Globus pallidus (tissue), 1 donor: ENCODE data around the gene CPT1A.

ENCODE experiments used
- DNase-seq: peaks from one replicate; pipeline ENCODE4 v3.0.0-alpha.2; 2015; ENCODE audit warnings: low spot score

Gene CPT1A

GRCh38 chr11:68831124-68831523 lies 10.6 kb downstream of the CPT1A start:
- no peak for DNase-seq

GRCh38 chr11:68829581-68829980 lies 12.1 kb downstream of the CPT1A start:
- DNase-seq: no peak

DNA sequence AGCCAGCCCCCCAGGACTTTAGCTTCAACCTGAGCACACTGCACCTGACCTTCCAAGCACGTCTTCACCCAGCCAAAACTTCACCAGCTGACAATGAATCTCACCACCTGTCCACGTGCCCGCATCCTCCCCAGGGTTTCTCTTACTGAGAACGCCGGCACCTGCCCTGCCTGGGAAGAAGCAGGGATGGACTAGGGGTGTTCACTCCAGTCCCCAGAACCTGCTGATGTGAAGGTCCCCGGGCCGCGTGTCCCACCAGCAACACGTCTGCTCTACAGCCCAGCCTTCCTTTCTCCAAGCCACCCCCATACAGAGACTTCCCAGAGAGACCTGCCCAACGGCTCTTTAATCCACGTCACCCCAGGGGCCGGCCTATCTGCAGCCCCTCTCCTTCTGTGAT lies 12.8 kb downstream of the CPT1A start:
- DNase-seq: no peak

DNA sequence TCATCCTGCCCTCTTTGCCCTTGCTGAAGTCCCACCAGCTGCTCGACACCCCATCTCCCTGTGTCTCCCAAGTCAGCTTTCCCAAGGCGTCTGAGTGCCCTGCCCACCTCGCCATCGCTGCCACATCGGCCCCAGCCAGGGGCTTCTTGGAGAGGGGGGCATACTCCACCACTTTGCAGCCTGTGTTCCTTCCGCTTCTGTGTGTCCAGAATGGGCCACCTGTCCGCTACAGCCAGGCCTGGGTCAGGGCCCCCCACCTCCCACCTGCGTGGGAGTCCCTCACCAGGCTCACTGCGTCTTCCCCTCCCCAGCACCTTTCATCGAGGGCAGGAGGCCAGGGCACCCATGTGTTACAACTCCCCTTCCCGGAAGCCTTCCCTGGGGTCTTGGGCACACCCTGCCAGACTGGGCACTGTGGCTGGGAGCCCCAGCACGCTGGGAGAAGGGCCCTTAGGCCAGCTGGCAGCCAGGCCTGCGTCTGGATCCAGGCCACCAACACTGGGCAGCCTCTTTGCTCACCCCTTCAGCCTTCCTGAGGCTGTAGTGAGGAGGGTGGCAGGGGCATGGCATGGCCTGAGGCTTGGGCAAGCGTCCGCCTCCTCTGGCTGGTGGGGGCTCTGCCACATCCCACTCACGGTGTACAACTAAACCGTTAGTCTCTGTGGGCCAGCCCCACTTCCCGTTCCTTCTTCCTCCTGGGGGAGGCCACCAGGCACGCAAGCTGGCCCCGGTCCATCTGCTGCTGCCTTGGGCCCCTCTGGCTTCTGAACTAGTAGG lies 13.4 kb downstream of the CPT1A start:
- DNase-seq: no peak

DNA sequence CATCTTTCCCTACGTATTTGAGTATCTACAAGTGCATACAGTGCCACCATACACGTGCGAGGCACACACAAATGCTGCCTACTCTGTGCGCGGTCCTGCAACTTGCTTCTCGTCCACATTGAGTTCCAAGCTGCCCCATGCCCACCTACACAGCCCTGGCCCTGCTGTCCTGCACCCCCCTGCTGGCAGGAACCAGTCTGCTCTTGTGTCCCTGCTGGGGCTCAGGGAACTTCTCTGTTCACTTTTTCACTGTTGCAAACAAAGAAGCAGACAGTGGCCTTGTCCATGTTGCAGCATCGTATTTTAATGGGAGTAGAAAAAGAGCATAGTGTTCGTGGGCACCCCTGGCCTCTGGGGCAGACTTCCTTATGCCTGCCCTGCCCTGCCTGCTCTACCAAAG lies 14.0 kb downstream of the CPT1A start:
- no peak for DNase-seq

GRCh38 chr11:68826726-68827125 lies 15.0 kb downstream of the CPT1A start:
- no peak for DNase-seq

DNA sequence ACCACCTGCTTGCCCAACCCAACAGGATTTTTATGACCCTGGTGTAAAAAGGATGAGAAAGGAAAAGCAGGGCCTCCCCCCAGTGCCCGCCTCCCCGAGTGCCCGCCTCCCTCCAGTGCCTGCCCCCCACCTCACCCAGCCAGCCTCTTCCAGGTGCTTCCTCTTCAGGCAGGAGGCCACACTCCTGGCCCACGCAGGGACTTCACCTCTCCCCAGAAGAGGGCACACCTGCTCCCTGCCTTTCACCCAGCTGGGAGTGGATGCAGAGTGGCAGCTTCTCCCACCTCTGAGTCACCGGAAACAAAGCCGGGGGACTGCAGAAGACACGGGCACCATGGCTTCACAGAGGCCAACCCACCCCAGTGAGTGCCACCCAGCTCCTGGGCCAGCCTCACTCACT lies 16.1 kb downstream of the CPT1A start:
- no peak for DNase-seq

GRCh38 chr11:68822546-68822945 lies 19.2 kb downstream of the CPT1A start:
- no peak for DNase-seq

- DNase-seq: no peak
These were observed 20.0 kb downstream of the CPT1A start for GRCh38 chr11:68821670-68822069.

DNA sequence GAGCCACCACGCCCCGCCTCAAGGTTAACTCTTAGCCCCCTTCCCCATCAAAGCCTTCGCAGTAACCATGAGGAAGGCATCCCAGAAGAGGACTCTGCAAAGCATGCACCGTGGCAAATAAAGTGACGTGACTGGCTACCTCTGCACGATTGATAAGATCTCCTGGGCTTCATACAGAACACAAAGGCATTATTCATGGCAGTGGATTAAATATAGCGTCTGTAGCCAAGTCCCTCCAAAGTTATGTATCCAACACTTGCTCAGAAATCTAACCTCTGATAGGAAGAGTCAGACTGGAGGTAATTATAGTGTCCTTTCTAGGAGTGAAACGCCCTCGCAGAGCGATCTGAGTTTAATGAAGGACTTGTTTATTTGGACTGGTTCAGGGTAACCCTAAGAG lies 22.4 kb downstream of the CPT1A start:
- no peak for DNase-seq

DNA sequence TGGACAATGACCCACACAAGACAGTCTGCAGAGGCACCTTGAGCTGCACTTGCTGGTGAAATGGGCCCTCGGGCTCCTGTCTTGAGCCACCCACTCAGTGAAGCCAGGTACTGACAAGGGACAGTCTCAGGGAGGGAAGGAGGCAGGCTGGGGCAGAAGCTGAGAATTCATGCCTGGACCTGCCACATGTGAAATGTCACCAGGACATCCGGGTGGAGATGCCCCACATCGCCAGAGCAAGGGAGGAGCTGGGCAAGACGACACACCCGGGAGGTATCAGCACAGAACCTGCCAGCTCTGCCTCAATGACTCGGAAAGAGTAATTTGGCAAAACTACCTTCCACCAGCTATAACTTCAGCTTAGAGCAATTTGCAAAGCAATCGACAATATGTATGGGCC lies 23.5 kb downstream of the CPT1A start:
- DNase-seq: no peak

- DNase-seq: no peak
These were observed 24.2 kb downstream of the CPT1A start for GRCh38 chr11:68817554-68817953.

DNA sequence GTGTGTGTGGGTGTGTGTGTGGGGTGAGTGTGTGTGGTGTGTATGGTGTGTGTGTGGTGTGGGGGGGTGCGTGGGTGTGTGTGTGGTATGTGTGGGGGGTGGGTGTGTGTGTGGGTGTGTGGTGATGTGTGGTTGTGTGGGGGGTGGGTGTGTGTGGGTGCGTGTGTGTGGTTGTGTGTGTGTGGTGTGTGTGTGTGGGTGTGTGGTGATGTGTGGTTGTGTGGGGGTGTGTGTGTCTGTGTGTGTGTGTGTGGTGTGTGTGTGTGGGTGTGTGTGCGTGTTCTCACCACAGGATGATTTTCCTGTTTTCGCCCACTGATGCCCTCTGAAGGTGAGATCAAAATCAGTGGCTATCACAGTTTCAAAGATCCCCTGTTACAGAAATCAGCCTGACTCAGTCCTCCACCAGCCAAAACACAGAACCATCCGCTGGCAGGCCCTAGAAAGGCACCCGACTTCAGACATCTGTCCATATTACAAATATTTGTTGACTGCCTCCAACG lies 24.7 kb downstream of the CPT1A start:
- no peak for DNase-seq

DNA sequence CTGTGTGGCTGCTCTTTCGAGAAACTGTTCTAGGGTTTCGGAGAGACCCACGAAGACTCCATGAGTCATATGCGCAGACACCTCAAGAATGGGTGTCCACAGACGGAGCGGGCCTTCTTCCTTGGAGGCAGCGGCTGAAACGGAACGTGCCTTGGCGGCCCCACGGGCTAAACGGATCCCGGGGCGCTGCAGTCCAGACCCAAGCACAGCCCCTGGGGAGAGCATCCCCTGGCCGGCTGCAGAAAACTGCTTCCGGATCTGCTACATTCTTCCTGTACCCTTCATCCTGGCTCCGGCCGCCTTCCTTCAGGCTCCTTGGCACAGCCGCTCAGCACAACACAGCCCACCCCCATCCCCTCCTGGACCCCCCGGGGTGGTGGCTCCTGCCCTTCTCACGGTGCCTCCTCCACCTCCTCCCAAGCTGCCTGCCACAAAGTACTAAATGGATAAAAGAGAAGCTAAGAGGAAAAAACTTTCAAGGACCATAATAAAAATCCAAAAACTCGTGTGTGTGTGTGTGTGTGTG lies 25.4 kb downstream of the CPT1A start:
- DNase-seq: no peak

GRCh38 chr11:68813773-68814172 lies 27.9 kb downstream of the CPT1A start:
- DNase-seq: no peak

- no peak for DNase-seq
These were observed 29.2 kb downstream of the CPT1A start for GRCh38 chr11:68812526-68812925.

- no peak for DNase-seq
These were observed 31.6 kb downstream of the CPT1A start for GRCh38 chr11:68810164-68810563.

DNA sequence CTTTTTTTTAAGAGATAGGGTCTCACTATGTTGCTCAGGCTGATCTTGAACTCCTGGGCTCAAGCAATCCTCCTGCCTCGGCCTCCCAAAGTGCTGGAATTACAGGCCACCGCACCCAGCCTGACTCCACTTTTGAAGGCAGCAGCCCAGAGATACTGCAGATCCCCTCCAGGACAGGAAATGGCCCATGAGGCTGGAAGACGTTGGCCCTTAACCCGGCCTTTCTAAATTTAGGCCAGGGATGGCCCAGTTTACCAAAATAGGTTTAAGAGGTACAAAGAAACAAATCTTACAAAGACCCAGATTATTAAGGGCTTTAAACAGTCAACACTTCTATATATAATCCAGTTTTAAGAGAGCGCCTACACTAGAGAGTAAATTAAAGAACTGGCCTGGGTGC lies 32.2 kb downstream of the CPT1A start:
- DNase-seq: no peak

DNA sequence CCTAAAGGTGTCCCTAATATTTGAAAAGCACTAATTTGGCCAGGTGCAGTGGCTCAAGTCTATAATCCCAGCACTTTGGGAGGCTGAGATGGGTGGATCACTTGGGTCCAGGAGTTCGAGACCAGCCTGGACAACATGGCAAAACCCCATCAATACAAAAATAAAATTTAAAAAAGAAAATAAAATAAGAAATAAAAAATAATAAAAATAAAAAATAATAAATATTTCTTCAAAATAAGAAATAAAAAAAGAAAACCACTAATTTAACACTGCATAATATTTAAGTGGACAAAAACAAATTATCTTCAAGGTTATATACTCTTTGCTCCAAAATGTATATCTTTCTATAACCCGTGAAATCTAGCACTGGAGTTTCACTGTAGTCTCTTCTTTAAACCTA lies 32.9 kb downstream of the CPT1A start:
- no peak for DNase-seq

DNA sequence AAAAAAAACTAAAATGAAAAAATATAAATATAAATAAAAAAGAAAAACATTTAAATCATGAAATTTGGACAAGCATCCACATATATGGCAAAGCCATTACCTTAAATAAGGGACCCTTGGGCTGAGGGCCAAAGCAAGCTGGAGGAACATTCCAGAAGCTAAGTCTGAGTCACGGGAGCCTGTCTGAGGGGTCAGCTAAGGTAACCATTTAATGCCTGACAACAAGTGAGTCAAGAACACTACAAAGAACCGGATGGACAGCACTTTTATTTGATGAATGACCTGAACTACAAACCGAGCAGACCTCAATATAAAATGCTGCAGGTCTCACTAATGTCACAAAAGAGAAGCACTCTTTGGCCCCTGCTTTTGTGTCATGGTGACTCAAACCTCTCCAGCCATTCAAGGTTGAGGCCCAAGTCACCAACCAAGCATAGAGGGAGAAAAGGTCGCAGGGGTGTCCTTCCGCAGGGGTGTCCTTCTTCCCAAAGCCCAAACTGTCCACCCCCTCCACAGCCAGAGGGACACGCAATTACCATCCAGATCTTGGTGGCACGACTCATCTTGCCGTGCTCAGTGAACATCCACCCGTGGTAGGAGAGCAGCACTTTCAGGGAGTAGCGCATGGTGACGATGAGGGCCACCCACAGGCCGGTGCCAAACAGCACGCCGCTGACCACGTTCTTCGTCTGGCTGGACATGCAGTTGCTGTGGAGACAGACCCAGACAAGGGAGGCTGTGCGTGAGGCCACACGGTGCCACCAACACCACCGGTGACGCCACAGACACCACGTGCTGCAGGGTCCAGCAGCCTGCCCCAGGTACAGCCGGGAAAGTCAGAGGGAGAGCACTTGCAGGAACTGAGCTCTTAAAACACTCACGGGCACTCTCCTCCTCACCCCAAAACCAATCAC lies 34.5 kb downstream of the CPT1A start:
- no peak for DNase-seq

GRCh38 chr11:68804786-68805185 lies 36.9 kb downstream of the CPT1A start:
- no peak for DNase-seq

DNA sequence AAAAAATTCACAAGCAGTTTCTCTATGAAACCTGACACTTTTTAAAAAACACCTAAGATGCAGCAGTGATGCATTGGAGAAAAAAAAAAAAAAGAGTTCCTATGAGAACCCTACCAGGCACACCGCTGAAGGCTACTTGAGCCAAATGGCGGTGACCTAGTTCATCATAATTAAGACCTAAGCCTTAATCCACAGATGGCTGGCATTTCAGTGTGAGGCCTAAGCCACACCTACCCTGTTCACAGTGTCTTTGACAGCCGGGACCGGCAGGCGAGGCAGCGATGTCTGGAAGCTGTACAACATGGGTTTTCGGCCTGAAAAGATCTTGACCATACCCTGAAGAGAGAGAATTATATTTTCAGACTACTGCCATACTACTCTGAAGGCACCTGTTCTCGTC lies 38.0 kb downstream of the CPT1A start:
- DNase-seq: no peak
